GM21367 (cell line): ENCODE results near the gene LMNA.
"Not testable (repeated sequence)": the region's sequence is repeated elsewhere in the genome, so short reads cannot be mapped to it uniquely, and the experiment has no call there.

ENCODE experiments used
- ATAC-seq: cut with Tn5 transposase; IDR thresholded peaks from one replicate; pipeline ENCODE4 v1.9.1; 2021; ENCODE audit not compliant: unreplicated experiment

LMNA gene

DNA sequence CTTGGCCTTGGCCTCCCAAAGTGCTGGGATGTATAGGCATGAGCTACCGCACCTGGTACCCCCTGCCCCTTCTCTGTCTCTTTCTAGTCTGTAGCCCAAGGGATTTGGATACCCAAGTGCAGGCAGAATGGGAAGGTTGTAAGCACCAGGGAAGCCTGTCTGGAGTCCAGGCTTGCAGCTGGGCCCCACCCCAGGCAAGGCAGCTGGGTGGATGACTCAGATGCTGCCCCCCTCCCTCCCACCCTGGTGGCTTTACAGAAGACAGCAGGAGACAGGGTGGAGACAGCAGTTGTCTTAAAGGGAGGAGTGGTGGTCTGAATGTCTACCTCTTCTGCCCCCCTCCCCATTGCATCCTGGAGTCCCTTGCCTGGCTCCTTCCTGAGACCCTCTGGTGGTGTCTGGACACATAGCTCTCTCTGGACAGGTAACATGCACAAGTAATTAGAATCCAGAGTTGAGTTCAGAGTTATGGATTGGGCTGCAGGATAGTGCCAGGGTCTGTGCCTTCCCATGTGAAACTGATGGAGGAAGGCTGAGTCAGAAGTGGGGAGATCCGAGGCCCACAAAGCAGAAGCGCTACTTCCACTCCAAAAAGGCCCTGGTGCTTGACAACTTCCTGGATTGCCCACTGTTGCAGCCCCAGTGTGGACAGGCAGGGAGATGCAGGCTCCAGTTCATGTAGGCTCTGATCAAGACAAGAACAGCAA, 5.1 kb downstream of the LMNA start:
- ATAC-seq: no peak

GRCh38 chr1:156120318-156120717, 5.8 kb downstream of the LMNA start:
- no peak for ATAC-seq

DNA sequence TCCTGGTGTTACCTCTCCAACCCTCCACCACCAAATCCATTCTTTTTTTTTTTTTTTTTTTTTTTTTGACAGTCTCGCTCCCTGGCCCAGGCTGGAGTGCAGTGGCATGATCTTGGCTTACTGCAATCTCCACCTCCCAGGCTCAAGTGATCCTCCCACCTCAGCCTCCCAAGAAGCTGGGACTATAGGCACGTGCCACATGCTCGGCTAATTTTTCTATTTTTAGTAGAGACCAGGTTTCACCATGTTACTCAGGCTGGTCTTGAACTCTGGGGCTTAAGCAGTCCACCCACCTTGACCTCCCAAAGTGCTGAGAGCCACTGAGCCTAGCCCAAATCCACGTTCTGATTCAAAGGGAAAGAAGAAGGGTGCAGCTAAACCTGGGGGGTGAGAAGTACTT, 6.5 kb downstream of the LMNA start:
- not testable (repeated sequence) for ATAC-seq

GRCh38 chr1:156121457-156121856, 6.9 kb downstream of the LMNA start:
- no peak for ATAC-seq

DNA sequence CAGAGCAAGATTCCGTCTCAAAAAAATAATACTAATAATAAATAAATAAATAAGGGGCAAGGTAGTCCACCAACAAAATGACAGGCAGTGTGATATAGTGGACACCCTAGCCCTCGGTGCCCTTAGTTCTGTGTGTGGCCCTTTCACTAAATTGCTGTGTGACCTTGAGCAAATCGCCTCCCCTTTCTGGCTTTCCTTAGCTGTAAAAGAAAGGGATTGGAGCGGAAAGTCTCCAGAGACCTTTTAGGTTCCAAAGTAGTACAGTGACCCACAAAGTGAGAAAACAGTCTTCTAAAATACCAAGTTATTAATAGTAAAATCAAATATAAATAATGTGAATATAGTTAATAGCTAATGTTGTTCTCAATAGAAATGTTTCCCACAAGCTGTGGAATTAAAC, 7.6 kb downstream of the LMNA start:
- no peak for ATAC-seq

DNA sequence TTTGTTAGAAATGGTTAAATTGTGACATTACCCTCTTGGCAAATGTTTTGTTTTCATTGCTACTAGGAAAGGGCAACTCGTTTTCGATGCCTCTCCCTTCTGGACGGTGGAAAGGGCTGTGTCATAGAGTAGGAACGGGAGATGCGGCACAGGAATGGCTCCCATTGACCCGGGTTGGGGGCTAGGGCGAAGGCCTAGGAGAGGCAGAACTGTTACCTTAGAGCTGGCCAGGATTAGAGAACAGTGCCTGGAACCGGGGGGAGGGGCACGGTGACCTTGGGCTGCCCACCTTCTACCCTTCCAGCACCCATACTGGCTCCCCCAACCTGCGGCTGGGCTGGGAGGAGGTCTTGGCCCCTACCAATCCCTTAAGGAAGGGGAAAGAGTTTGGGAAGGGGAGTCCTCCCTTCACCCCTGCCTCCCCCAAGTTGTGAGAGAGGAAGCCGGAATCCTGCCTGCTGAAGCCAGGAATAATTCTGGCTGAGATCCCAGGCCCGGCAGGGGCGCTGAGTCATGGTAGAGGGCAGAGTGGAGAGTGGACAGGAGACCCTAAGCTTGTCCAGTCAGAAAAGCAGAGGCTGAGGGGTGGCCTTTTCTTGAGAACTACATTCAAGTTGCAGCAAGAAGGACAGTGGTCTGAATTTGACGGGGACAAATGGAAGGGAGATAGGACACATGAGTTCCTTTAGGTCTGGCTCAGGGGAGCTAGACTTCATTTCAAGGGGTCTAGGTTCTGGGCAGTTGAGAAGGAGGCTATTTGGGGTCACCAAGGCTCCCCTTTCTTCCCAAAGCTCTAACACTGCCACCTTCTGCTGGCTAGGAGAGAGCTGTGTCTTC, 8.2 kb downstream of the LMNA start:
- no peak for ATAC-seq

DNA sequence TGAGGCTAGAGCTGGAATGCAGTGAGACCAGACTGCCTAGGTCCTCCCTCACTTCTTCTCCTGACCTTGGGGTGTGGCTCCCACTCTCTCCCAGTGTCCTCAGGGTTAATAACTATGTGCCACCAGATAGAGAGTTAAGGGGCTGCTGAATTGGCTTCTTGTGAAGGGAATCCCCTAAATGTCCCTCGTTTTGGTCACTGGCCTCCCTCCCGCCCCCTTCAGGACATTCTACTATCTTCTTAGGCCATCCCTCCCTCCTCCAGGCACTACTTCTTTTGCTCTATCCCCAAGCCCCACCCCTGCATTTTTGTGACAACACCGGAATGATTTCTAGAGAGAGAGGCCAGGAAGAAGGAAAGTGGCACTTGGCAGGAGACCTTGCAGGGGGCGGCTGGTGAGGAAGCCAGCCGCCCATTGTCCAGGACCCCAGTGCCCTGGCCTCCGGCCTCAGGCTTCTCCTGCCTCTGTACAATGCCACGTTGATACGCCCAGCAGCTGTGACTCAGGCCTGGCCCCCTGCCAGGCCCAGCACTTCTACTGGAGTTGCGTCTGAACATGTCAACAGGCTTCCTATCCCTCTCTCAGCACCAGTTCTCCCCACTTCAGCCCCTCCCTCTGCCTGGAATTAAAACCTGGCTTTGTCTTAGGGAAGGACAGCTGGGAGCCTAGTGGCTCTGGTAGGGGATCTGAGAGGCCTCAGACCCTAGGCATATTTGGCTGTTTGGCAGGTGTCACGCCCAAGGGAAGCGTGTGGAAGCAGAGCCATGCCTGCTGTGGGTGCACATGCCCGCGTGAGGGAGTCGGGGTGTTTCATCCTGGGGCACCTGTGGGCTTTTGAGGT, 9.1 kb downstream of the LMNA start:
- no peak for ATAC-seq

DNA sequence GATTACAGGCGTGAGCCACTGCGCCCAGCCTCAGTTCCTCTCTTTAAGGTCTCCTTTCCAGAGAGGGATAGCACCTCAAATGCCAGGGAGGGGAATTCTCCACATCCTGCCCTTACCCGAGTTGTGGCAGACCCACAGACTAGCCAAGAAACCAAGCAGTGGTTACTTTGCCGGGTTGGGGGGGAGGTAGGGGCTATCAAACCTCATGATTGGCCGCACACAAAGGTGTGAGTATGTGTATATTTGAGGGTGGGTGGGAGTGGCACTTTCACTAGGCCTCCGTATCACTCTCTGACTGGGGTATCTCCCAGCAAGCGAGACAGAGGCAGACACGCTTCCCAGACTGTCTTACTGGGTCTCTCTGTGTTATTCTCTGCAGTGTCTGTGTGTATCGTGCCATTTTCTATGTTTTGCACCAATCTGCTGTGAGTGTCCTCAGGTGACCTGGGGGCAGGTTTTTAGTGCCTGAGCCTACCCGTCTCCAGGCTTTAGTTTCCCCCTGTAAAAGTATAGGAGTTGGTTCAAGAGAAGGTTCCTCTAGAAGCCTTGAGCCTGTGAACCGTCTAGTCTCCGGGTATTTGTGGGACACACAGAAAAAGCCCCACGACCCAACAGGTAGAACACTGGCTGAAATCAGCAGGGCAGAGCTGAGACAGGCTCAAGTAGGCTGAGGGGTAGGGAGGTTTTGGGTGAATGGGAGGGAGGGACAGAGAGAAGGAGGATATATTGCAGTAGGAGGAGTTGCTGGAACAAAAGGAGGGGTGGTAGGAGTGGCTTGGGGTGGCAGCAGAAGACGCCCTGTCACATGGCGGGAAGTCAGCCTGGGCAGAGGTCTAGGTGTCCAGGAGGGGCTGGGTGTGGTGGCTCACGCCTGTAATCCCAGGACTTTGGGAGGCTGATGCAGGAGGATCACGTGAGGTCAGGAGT, 10.3 kb downstream of the LMNA start:
- no peak for ATAC-seq

DNA sequence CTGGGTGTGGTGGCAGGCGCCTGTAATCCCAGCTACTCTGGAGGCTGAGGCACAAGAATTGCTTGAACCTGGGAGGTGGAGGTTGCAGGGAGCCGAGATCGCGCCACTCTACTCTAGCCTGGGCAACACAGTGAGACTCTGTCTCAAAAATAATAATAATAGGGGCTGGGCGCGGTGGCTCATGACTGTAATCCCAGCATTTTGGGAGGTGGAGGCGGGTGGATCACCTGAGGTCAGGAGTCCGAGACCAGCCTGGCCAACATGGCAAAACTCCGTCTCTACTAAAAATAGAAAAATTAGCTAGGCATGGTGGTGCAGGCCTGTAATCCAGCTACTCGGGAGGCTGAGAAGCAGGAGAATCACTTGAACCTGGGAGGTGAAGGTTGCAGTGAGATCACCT, 11.0 kb downstream of the LMNA start:
- ATAC-seq: not testable (repeated sequence)

- no peak for ATAC-seq
Observed at GRCh38 chr1:156126043-156126629, 11.6 kb downstream of the LMNA start.

GRCh38 chr1:156126630-156127534, 12.4 kb downstream of the LMNA start:
- ATAC-seq: no peak

DNA sequence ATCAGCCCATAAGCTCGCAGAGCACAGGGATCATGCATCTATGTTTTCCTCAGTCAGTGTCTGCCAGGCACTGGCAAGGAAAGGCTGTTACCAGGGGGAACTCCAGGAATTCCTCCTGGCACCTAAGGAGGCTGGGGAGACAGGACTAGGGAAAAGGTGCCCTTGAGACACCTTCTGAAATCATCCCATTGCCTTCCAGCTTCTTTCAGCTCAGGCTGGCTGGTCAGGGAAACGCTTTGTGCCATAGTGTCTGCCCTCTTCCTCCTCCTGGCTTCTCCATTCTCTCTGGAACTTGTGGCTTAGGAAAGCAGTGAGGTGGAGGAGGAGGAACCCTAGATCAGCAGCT, 13.8 kb downstream of the LMNA start:
- ATAC-seq: no peak

- no peak for ATAC-seq
Observed at GRCh38 chr1:156128654-156129597, 14.4 kb downstream of the LMNA start.

DNA sequence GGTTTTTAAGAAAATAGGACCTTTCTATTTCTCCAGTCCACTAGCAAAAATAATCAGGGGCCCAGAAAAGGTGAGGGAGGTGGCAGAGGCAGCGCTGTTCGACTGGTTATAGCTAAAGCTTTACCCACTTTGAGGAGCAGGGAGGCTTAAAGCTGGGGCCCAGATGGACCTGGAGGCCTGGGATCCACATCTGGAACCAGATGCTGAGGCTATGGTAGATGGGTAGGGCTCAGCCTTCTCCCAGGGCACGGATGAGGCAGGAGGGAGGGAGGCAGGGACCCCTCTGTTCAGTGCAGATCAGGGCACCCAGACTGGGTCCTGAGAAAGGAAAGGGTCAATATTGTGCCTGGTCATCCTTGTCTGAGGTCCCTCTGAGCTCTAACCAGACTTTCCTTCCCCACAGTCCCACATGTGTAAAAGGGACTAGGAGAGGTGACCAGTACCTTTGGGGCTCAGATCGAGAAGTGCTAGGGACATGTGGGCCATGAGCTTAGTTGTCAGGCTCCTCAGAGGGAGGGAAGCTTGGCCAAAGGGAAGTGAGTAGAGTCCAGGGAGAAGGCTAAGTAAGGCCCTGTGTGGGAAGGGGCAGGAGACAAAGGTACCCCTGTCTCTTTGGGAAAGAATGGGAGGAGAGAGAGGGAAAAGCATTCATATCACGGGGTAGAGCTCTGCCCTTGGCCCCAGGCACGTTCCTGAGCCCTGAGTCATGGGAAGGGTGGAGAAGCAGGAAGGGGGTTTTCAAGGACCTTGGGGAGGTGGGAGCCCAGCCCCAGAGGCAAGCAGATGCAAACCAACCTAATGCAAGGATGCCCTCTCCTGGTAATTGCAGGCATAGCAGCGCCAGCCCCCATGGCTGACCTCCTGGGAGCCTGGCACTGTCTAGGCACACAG, 15.4 kb downstream of the LMNA start:
- no peak for ATAC-seq

DNA sequence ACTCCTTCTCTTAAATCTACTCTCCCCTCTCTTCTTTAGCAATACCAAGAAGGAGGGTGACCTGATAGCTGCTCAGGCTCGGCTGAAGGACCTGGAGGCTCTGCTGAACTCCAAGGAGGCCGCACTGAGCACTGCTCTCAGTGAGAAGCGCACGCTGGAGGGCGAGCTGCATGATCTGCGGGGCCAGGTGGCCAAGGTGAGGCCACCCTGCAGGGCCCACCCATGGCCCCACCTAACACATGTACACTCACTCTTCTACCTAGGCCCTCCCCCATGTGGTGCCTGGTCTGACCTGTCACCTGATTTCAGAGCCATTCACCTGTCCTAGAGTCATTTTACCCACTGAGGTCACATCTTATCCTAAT, 16.0 kb downstream of the LMNA start:
- ATAC-seq: no peak

- no peak for ATAC-seq
Observed at GRCh38 chr1:156134716-156135435, 20.4 kb downstream of the LMNA start.
